HepG2 (cell line): ENCODE measurements around the gene DUSP16. TPM values are rescaled to one million over a fixed set of nuclear protein-coding genes. Genes with fewer than 3 reads are reported as not detected.

Experiments
- FOSL2 ChIP-seq: sonication (generic); formaldehyde crosslinking; IDR thresholded peaks from 2 replicates; pipeline ENCODE4 v1.4.0; 2020; ENCODE audit warnings: missing genetic modification reagents
- FOXP1 ChIP-seq, 2 experiments: fragments of 450-650 bp in 1 of 2; IDR thresholded peaks; 2 replicates each; pipeline ENCODE4 v1.6.1; 2017 to 2018; ENCODE audit warnings: antibody characterized with exemption in 1 of 2
- GLI4 ChIP-seq: sonication (generic); formaldehyde crosslinking; IDR thresholded peaks from 2 replicates; pipeline ENCODE4 v1.5.1; 2020; ENCODE audit warnings: missing genetic modification reagents, mild to moderate bottlenecking, moderate library complexity, borderline replicate concordance
- JDP2 ChIP-seq: sonication (generic); formaldehyde crosslinking; IDR thresholded peaks from 2 replicates; pipeline ENCODE4 v1.8.1; 2022; ENCODE audit warnings: missing genetic modification reagents, borderline replicate concordance
- KDM3A ChIP-seq: IDR thresholded peaks from 2 replicates; pipeline ENCODE4 v1.6.1; 2018; ENCODE audit warnings: low read depth, missing compliant biosample characterization
- NR1H2 ChIP-seq: sonication (generic); formaldehyde crosslinking; IDR thresholded peaks from 2 replicates; pipeline ENCODE4 v1.8.1; 2022; ENCODE audit warnings: low read depth, missing genetic modification reagents, borderline replicate concordance
- SALL2 ChIP-seq: sonication (generic); formaldehyde crosslinking; IDR thresholded peaks from 2 replicates; pipeline ENCODE4 v1.8.1; 2023; ENCODE audit warnings: mild to moderate bottlenecking, missing genetic modification reagents, inconsistent platforms
- TRIM24 ChIP-seq: sonication (generic); formaldehyde crosslinking; IDR thresholded peaks from 2 replicates; pipeline ENCODE4 v1.8.0; 2022; ENCODE audit warnings: mild to moderate bottlenecking, missing genetic modification reagents
- ZFP90 ChIP-seq: sonication (generic); formaldehyde crosslinking; IDR thresholded peaks from 2 replicates; pipeline ENCODE4 v1.8.0; 2022; ENCODE audit warnings: missing genetic modification reagents, mild to moderate bottlenecking, inconsistent platforms, borderline replicate concordance
- ZMYM2 ChIP-seq: sonication (generic); formaldehyde crosslinking; IDR thresholded peaks from 2 replicates; pipeline ENCODE4 v1.8.0; 2022; ENCODE audit warnings: mild to moderate bottlenecking, missing genetic modification reagents
- ZNF451 ChIP-seq: sonication (generic); formaldehyde crosslinking; IDR thresholded peaks from 2 replicates; pipeline ENCODE4 v1.5.0; 2020; ENCODE audit warnings: mild to moderate bottlenecking, missing genetic modification reagents
- ZNF530 ChIP-seq: sonication (generic); formaldehyde crosslinking; IDR thresholded peaks from 2 replicates; pipeline ENCODE4 v1.5.0; 2020; ENCODE audit warnings: low read depth, mild to moderate bottlenecking, missing genetic modification reagents
- ZNF547 ChIP-seq: sonication (generic); formaldehyde crosslinking; IDR thresholded peaks from 2 replicates; pipeline ENCODE4 v1.5.1; 2020; ENCODE audit warnings: mild to moderate bottlenecking, missing genetic modification reagents
- ZNF562 ChIP-seq: sonication (generic); formaldehyde crosslinking; IDR thresholded peaks from 2 replicates; pipeline ENCODE4 v1.8.0; 2022; ENCODE audit warnings: missing genetic modification reagents, borderline replicate concordance
- ZNF589 ChIP-seq: sonication (generic); formaldehyde crosslinking; conservative IDR thresholded peaks from 2 replicates; pipeline ENCODE4 v1.8.0; 2022; ENCODE audit warnings: mild to moderate bottlenecking, moderate library complexity, missing genetic modification reagents
- ZNF83 ChIP-seq: sonication (generic); formaldehyde crosslinking; IDR thresholded peaks from 2 replicates; pipeline ENCODE4 v1.4.0; 2020; ENCODE audit warnings: missing genetic modification reagents, mild to moderate bottlenecking, borderline replicate concordance
- polyA plus RNA-seq, 8 experiments: library from polyadenylated mRNA; depleted of rRNA in 3 of 8; stranded (reverse) in 7 of 8; unstranded in 1 of 8; fragments of >200 nt; fragmentation: Illumina TruSeq in 4 of 8; extraction: Trizol in 4 of 8; gene quantifications; 2 replicates each; pipeline versions ENCODE4 v1.2.1 to v1.2.3, GENCODE V29; 2011 to 2016; ENCODE audit warnings: low read depth in 4 of 8, missing spikeins in 1 of 8, mixed read lengths in 1 of 8; ENCODE audit not compliant: insufficient read depth in 1 of 8
- total RNA-seq, 5 experiments: library from RNA; depleted of rRNA; stranded (reverse); fragments of >200 nt; fragmentation: Illumina TruSeq; extraction: Trizol; gene quantifications; 2 replicates each; pipeline ENCODE4 v1.2.3, GENCODE V29; 2016; ENCODE audit warnings: low read depth in 1 of 5
- TF ChIP-seq, protein P1 (sequence below): sonication (generic); formaldehyde crosslinking; conservative IDR thresholded peaks from 2 replicates; pipeline ENCODE4 v1.8.1; 2023; ENCODE audit warnings: missing genetic modification reagents
- TF ChIP-seq, protein P2 (sequence below): sonication (generic); formaldehyde crosslinking; IDR thresholded peaks from 2 replicates; pipeline ENCODE4 v1.4.0; 2020; ENCODE audit warnings: missing genetic modification reagents
- TF ChIP-seq, protein P3 (sequence below): sonication (generic); formaldehyde crosslinking; conservative IDR thresholded peaks from 2 replicates; pipeline ENCODE4 v1.4.0; 2020; ENCODE audit warnings: mild to moderate bottlenecking, missing genetic modification reagents, moderate library complexity
- TF ChIP-seq, protein P4 (sequence below): sonication (generic); formaldehyde crosslinking; IDR thresholded peaks from 2 replicates; pipeline ENCODE4 v1.4.0; 2020; ENCODE audit warnings: missing genetic modification reagents

The DUSP16 gene
- total and polyA plus RNA-seq, 2 of the 13 experiments (the other 11 are each of a cell fraction or from before 2014, with no cell fraction given) = 45.7 to 46.6 TPM

DNA sequence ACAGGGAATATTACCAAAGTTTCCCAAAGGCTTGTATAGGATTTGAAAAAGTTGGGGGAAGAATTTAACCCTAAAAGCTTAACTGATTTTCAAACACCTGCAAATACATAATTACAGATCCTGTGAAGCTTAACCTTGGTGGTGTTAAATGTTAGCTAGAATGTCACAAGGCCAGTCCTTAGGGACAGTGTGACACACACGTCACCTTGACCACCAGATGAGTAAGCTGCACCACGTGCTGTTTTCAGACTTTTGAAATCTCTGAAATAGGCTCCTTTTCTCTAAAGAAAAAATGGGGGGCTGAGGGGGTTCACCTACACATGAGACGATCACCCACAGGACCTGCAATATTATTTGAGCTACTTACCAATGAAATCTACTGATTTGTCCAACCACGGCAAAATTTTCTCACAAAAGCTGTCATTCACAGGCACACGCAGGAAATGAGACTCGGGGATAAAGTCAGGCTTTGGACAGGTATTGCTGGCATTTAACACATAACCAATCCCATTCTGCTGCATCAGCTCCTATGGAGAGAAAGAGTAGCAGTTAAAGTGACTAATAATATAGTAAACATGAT, 75.9 kb downstream of the DUSP16 start (continued):
- TF ChIP-seq GLI4 (CRISPR knock-in tag) = no peak; the same call in 1 of the 2 replicates
- TF ChIP-seq, protein P1, sequence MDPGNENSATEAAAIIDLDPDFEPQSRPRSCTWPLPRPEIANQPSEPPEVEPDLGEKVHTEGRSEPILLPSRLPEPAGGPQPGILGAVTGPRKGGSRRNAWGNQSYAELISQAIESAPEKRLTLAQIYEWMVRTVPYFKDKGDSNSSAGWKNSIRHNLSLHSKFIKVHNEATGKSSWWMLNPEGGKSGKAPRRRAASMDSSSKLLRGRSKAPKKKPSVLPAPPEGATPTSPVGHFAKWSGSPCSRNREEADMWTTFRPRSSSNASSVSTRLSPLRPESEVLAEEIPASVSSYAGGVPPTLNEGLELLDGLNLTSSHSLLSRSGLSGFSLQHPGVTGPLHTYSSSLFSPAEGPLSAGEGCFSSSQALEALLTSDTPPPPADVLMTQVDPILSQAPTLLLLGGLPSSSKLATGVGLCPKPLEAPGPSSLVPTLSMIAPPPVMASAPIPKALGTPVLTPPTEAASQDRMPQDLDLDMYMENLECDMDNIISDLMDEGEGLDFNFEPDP (CRISPR knock-in tag) = no peak
- TF ChIP-seq ZFP90 (CRISPR knock-in tag) = no peak
- no peak for TF ChIP-seq ZNF589 (CRISPR knock-in tag)
- TF ChIP-seq, protein P2, sequence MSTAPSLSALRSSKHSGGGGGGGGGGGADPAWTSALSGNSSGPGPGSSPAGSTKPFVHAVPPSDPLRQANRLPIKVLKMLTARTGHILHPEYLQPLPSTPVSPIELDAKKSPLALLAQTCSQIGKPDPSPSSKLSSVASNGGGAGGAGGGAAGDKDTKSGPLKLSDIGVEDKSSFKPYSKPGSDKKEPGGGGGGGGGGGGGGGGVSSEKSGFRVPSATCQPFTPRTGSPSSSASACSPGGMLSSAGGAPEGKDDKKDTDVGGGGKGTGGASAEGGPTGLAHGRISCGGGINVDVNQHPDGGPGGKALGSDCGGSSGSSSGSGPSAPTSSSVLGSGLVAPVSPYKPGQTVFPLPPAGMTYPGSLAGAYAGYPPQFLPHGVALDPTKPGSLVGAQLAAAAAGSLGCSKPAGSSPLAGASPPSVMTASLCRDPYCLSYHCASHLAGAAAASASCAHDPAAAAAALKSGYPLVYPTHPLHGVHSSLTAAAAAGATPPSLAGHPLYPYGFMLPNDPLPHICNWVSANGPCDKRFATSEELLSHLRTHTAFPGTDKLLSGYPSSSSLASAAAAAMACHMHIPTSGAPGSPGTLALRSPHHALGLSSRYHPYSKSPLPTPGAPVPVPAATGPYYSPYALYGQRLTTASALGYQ = no peak
- TF ChIP-seq ZNF451 (CRISPR knock-in tag) = no peak
- no peak for TF ChIP-seq TRIM24 (CRISPR knock-in tag)
- no peak for TF ChIP-seq NR1H2 (CRISPR knock-in tag)
- no peak for TF ChIP-seq ZNF83 (CRISPR knock-in tag)
- no peak for TF ChIP-seq SALL2 (CRISPR knock-in tag)
- TF ChIP-seq ZNF547 (CRISPR knock-in tag) = no peak
- TF ChIP-seq KDM3A (CRISPR knock-in tag) = no peak
- TF ChIP-seq, protein P3, sequence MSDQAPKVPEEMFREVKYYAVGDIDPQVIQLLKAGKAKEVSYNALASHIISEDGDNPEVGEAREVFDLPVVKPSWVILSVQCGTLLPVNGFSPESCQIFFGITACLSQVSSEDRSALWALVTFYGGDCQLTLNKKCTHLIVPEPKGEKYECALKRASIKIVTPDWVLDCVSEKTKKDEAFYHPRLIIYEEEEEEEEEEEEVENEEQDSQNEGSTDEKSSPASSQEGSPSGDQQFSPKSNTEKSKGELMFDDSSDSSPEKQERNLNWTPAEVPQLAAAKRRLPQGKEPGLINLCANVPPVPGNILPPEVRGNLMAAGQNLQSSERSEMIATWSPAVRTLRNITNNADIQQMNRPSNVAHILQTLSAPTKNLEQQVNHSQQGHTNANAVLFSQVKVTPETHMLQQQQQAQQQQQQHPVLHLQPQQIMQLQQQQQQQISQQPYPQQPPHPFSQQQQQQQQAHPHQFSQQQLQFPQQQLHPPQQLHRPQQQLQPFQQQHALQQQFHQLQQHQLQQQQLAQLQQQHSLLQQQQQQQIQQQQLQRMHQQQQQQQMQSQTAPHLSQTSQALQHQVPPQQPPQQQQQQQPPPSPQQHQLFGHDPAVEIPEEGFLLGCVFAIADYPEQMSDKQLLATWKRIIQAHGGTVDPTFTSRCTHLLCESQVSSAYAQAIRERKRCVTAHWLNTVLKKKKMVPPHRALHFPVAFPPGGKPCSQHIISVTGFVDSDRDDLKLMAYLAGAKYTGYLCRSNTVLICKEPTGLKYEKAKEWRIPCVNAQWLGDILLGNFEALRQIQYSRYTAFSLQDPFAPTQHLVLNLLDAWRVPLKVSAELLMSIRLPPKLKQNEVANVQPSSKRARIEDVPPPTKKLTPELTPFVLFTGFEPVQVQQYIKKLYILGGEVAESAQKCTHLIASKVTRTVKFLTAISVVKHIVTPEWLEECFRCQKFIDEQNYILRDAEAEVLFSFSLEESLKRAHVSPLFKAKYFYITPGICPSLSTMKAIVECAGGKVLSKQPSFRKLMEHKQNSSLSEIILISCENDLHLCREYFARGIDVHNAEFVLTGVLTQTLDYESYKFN (CRISPR knock-in tag) = 0 out of 2 replicates have a peak, but pooled peaks have one; percentile 56
- TF ChIP-seq FOSL2 (CRISPR knock-in tag) = peak; percentile 90
- no peak for TF ChIP-seq JDP2 (CRISPR knock-in tag)
- no peak for TF ChIP-seq FOXP1 (IDR thresholded peaks at IDR 0.05)
- TF ChIP-seq FOXP1 (CRISPR knock-in tag; IDR thresholded peaks at IDR 0.05) = peak; percentile 34; the same call in 1 of the 2 replicates
- TF ChIP-seq ZNF562 (CRISPR knock-in tag) = no peak
- no peak for TF ChIP-seq ZNF530 (CRISPR knock-in tag)
- TF ChIP-seq ZMYM2 (CRISPR knock-in tag) = no peak
- TF ChIP-seq, protein P4, sequence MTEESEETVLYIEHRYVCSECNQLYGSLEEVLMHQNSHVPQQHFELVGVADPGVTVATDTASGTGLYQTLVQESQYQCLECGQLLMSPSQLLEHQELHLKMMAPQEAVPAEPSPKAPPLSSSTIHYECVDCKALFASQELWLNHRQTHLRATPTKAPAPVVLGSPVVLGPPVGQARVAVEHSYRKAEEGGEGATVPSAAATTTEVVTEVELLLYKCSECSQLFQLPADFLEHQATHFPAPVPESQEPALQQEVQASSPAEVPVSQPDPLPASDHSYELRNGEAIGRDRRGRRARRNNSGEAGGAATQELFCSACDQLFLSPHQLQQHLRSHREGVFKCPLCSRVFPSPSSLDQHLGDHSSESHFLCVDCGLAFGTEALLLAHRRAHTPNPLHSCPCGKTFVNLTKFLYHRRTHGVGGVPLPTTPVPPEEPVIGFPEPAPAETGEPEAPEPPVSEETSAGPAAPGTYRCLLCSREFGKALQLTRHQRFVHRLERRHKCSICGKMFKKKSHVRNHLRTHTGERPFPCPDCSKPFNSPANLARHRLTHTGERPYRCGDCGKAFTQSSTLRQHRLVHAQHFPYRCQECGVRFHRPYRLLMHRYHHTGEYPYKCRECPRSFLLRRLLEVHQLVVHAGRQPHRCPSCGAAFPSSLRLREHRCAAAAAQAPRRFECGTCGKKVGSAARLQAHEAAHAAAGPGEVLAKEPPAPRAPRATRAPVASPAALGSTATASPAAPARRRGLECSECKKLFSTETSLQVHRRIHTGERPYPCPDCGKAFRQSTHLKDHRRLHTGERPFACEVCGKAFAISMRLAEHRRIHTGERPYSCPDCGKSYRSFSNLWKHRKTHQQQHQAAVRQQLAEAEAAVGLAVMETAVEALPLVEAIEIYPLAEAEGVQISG (CRISPR knock-in tag) = no peak
